GM10248 (cell line): ENCODE results near the gene SCG2.

ENCODE experiments used
- CTCF ChIA-PET: fragments of 300-600 bp; sonication (Branson Sonifier 250); formaldehyde crosslinking; extraction: SDS; loops from one replicate; lab custom pipeline; 2021; ENCODE audit warnings: antibody characterized with exemption; lab: Yijun Ruan, JAX
- POLR2A ChIA-PET: fragments of 350-650 bp; sonication (Branson Sonifier 250); formaldehyde crosslinking; extraction: SDS; loops from one replicate; lab custom pipeline; 2020; ENCODE audit warnings: antibody characterized with exemption; lab: Yijun Ruan, JAX
- DNase-seq: peaks from one replicate; pipeline ENCODE4 v3.0.0; 2012; ENCODE audit errors: extremely low spot score
- CTCF ChIP-seq: IDR thresholded peaks from 2 replicates; pipeline ENCODE4 v1.5.1; 2012; ENCODE audit warnings: mild to moderate bottlenecking, low read depth; ENCODE audit errors: extremely low read depth, missing control alignments, control extremely low read depth

Gene SCG2

GRCh38 chr2:223588251-223588650 is 13.9 kb downstream of the SCG2 start:
- no peak for TF ChIP-seq CTCF
- no peak for DNase-seq
- POLR2A ChIA-PET: no interaction called here
- CTCF ChIA-PET: interaction anchor here (1.0 kb wide), 1 partner anchor 17 kb away, joined by 3 read pairs; no protein-coding TSS in a partner anchor

GRCh38 chr2:223587301-223587700 is 14.9 kb downstream of the SCG2 start:
- TF ChIP-seq CTCF: no peak
- CTCF ChIA-PET: interaction anchor here (1.1 kb wide), 1 partner anchor 12 kb away, joined by 3 read pairs; no protein-coding TSS in a partner anchor
- DNase-seq: no peak
- POLR2A ChIA-PET: no interaction called here

GRCh38 chr2:223586261-223586660 is 15.9 kb downstream of the SCG2 start:
- ChIA-PET CTCF (interaction anchor here (1.2 to 2.0 kb wide), 3 partner anchors 11 to 20 kb away, joined by 3 to 5 read pairs (median 4); no protein-coding TSS in a partner anchor), POLR2A (no interaction called here)
- TF ChIP-seq CTCF: no peak
- no peak for DNase-seq

- CTCF ChIA-PET: interaction anchor here (1.7 to 2.0 kb wide), 2 partner anchors 12 to 20 kb away, joined by 4 to 5 read pairs; no protein-coding TSS in a partner anchor
- no peak for TF ChIP-seq CTCF
- no peak for DNase-seq
- POLR2A ChIA-PET: no interaction called here
Measured at GRCh38 chr2:223585666-223586065, 16.5 kb downstream of the SCG2 start.

GRCh38 chr2:223582001-223582400 is 20.2 kb downstream of the SCG2 start:
- TF ChIP-seq CTCF: no peak
- no peak for DNase-seq
- CTCF ChIA-PET: interaction anchor here (1.9 kb wide), 1 partner anchor 16 kb away, joined by 9 read pairs; no protein-coding TSS in a partner anchor
- POLR2A ChIA-PET: no interaction called here

- TF ChIP-seq CTCF: no peak
- no peak for DNase-seq
- ChIA-PET CTCF (interaction anchor here (0.9 to 2.2 kb wide), 5 partner anchors 12 to 28 kb away, joined by 3 to 9 read pairs (median 5); partner anchors contain the start of gene SCG2), POLR2A (no interaction called here)
Measured at GRCh38 chr2:223580951-223581350, 21.2 kb downstream of the SCG2 start.
